GM12878 (cell line): ENCODE results near the gene PLAGL1. TPM values are rescaled to one million over a fixed set of nuclear protein-coding genes. Genes with fewer than 3 reads are reported as not detected.

Experiments used
- ATAC-seq: fragments of 200-7000 bp; cut with Tn5 transposase; 3 replicates; pipeline ENCODE4 v1.9.1; 2020; ENCODE audit warnings: mild to moderate bottlenecking, moderate library complexity
- BruUV-seq: library from RNA; stranded (reverse); fragments of 400-500 nt; replicated peaks from 2 replicates; lab custom pipeline; 2021; lab: Mats Ljungman, UMichigan
- CTCF ChIA-PET: fragments of 300-600 bp; sonication (Branson Sonifier 250); formaldehyde crosslinking; extraction: SDS; loops from one replicate; lab custom pipeline; 2021; ENCODE audit warnings: inconsistent platforms; lab: Yijun Ruan, JAX
- POLR2A ChIA-PET: fragments of 350-600 bp; formaldehyde crosslinking; extraction: SDS; loops from one replicate; lab custom pipeline; 2021; ENCODE audit warnings: inconsistent platforms; lab: Charles Lee
- RAD21 ChIA-PET: fragments of 300-600 bp; sonication (Branson Sonifier 250); formaldehyde crosslinking; loops from one replicate; lab custom pipeline; 2023; ENCODE audit warnings: antibody characterized with exemption; ENCODE audit not compliant: unreplicated experiment; lab: Charles Lee
- SMC1A ChIA-PET: fragments of 300-600 bp; sonication (Branson Sonifier 250); formaldehyde crosslinking; loops from one replicate; lab custom pipeline; 2023; ENCODE audit not compliant: unreplicated experiment, uncharacterized antibody; lab: Charles Lee
- DNase-seq: peaks from one replicate; pipeline ENCODE4 v3.0.0-alpha.2; 2011; ENCODE audit warnings: low read depth, low spot score
- FAIRE-seq: peaks from 3 replicates; lab custom pipeline; 2011; peaks lifted over from hg19 to GRCh38; lab: Jason Lieb, UNC
- H2AFZ ChIP-seq: 2 replicates; pipeline ENCODE4 v1.6.0; 2011; ENCODE audit warnings: low read depth, low read length, control low read depth; ENCODE audit not compliant: control insufficient read depth
- H3K27ac ChIP-seq: 2 replicates; pipeline ENCODE4 v1.5.1; 2011; ENCODE audit warnings: control low read depth; ENCODE audit not compliant: control insufficient read depth, insufficient read depth
- H3K27me3 ChIP-seq, 2 experiments: replicated peaks in 1 of 2; 2 replicates each; pipeline versions ENCODE4 v1.6.0 to v1.6.1; 2011; ENCODE audit warnings: low read length in 1 of 2; ENCODE audit not compliant: control insufficient read depth in 2 of 2, insufficient read depth in 2 of 2
- H3K36me3 ChIP-seq, 2 experiments: 2 replicates each; pipeline ENCODE4 v1.5.1; 2011; ENCODE audit warnings: low read length in 1 of 2; ENCODE audit not compliant: control insufficient read depth in 2 of 2, insufficient read depth in 2 of 2
- H3K4me1 ChIP-seq: 2 replicates; pipeline ENCODE4 v1.6.1; 2011; ENCODE audit warnings: mild to moderate bottlenecking, low read length, moderate library complexity, mixed read lengths; ENCODE audit not compliant: control insufficient read depth, insufficient read depth
- H3K4me2 ChIP-seq: 2 replicates; pipeline ENCODE4 v1.6.0; 2011; ENCODE audit warnings: control low read depth; ENCODE audit not compliant: control insufficient read depth, insufficient read depth
- H3K4me3 ChIP-seq: fragments of 200-600 bp; sonication (generic); 2 replicates; pipeline ENCODE4 v1.5.1; 2016
- H3K79me2 ChIP-seq: 2 replicates; pipeline ENCODE4 v1.6.0; 2011; ENCODE audit warnings: low read length; ENCODE audit not compliant: control insufficient read depth, insufficient read depth
- H3K9ac ChIP-seq: 2 replicates; pipeline ENCODE4 v1.8.0; 2011; ENCODE audit warnings: low read length, control low read depth, mixed read lengths; ENCODE audit not compliant: control insufficient read depth, insufficient read depth
- H3K9me3 ChIP-seq: replicated peaks from 3 replicates; pipeline ENCODE4 v1.5.1; 2011; ENCODE audit warnings: mild to moderate bottlenecking, low read length; ENCODE audit not compliant: control insufficient read depth, insufficient read depth
- H4K20me1 ChIP-seq: 2 replicates; pipeline ENCODE4 v1.6.0; 2011; ENCODE audit not compliant: control insufficient read depth, insufficient read depth
- BRCA1 ChIP-seq: IDR thresholded peaks from 2 replicates; pipeline ENCODE4 v1.6.1; 2011; ENCODE audit warnings: low read depth, low read length, improper control_type of control experiment
- CBX3 ChIP-seq: fragments of 200-600 bp; sonication (generic); IDR thresholded peaks from 2 replicates; pipeline ENCODE4 v1.6.1; 2016; ENCODE audit warnings: low read depth, borderline replicate concordance
- CHD2 ChIP-seq: IDR thresholded peaks from 2 replicates; pipeline ENCODE4 v1.6.1; 2011; ENCODE audit warnings: low read depth, low read length, improper control_type of control experiment, borderline replicate concordance
- STAT3 ChIP-seq: IDR thresholded peaks from 2 replicates; pipeline ENCODE4 v1.6.1; 2011; ENCODE audit warnings: low read depth, low read length, improper control_type of control experiment
- WGBS: methylation state at CpG from one replicate; pipeline ENCODE4 v1.1.6; 2016; ENCODE audit warnings: low lambda C conversion rate; ENCODE audit not compliant: insufficient replicate concordance, insufficient coverage; ENCODE audit errors: missing lambda C conversion rate; 5-methylcytosine and 5-hydroxymethylcytosine counted together
- in situ Hi-C: fragments of 300-500 bp; cut with MboI; formaldehyde crosslinking; loops from 9 replicates; pipeline ENCODE4 v1.14.3; 2018; ENCODE audit warnings: mixed read lengths
- intact Hi-C: fragments of 100-400 bp; cut with micrococcal nuclease; formaldehyde crosslinking; loops from one replicate; pipeline ENCODE4 v1.14.2; 2022; ENCODE audit not compliant: unreplicated experiment
- polyA plus RNA-seq, 11 experiments: library from polyadenylated mRNA; depleted of rRNA in 4 of 11; unstranded in 6 of 11; stranded (reverse) in 5 of 11; fragments of >200 nt; fragmentation: Nextera tagmentation in 4 of 11; fragmentation: Illumina TruSeq in 1 of 11; extraction: Ambion mirVana in 4 of 11; extraction: Trizol in 1 of 11; gene quantifications; 1 replicate in 1 of 11; 2 replicates in 10 of 11; pipeline versions ENCODE4 v1.2.1 to v1.2.3, GENCODE V29; 2011 to 2016; ENCODE audit warnings: inconsistent platforms in 2 of 11, missing spikeins in 2 of 11, low read depth in 1 of 11
- total RNA-seq, 4 experiments: library from RNA; depleted of rRNA in 3 of 4; stranded (reverse); fragments of >200 nt in 3 of 4; fragmentation: Illumina TruSeq in 1 of 4; extraction: Trizol in 1 of 4; gene quantifications; 2 replicates each; pipeline versions ENCODE4 v1.2.1 to v1.2.3, GENCODE V29; 2013 to 2021
- TF ChIP-seq, protein P1 (sequence below): IDR thresholded peaks from 2 replicates; pipeline ENCODE4 v1.6.1; 2011; ENCODE audit warnings: low read depth, mild to moderate bottlenecking, low read length, moderate library complexity, borderline replicate concordance; ENCODE audit errors: extremely low read depth

PLAGL1 gene
- total and polyA plus RNA-seq, 10 of the 15 experiments (the other 5 are each of a cell fraction or from before 2014, with no cell fraction given) = 2.6 to 19.1 (median 5.7) TPM

DNA sequence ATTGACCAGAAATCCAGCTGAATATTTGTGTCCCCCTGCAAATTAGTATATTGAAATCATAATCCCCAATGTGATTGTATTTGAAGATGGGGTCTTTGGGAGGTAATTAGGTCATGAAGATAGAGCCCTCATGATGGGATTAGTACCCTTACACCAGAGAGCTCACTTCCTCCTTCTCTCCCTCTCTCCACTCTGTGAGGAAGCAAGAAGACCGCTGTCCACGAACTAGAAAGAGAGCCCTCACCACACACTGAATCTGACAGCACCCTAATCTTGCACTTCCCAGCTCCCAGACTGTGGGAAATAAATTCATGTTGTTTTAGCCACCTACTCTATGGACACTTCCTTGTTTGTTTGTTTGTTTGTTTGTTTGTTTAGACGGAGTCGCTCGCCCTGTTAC is 11.9 kb upstream of the PLAGL1 start:
- ChIA-PET SMC1A (interaction anchor here (0.8 to 1.3 kb wide), 4 partner anchors 61 to 80 kb away, joined by 3 to 4 read pairs (median 3); no protein-coding TSS in a partner anchor), POLR2A (no interaction called here), CTCF (interaction anchor here (0.5 to 1.9 kb wide), 5 partner anchors 68 to 833 kb away, joined by 3 to 5 read pairs (median 4); no protein-coding TSS in a partner anchor), RAD21 (interaction anchor here (0.6 to 1.1 kb wide), 2 partner anchors 62 to 68 kb away, joined by 3 to 4 read pairs; no protein-coding TSS in a partner anchor)
- ATAC-seq = no peak
- in situ Hi-C loops = loop anchor here (25.0 kb wide), 1 partner anchor 1533 kb away; no protein-coding TSS in a partner anchor
- DNase-seq = no peak
- FAIRE-seq = peak; percentile 44
- intact Hi-C loops = loop anchor here (5.0 kb wide), 1 partner anchor 67 kb away; no protein-coding TSS in a partner anchor
- H3K27me3 ChIP-seq = no peaks in the 10 kb centered on the region
- BruUV-seq = no TSS peak
- WGBS = 100% methylated on average over 3 of the region's 5 CpGs
- H4K20me1 ChIP-seq = no peaks in the 10 kb centered on the region
- no peaks in the 10 kb centered on the region for H3K36me3 ChIP-seq
- TF ChIP-seq CBX3 = no peak
- no peak for TF ChIP-seq BRCA1
- TF ChIP-seq, protein P1, sequence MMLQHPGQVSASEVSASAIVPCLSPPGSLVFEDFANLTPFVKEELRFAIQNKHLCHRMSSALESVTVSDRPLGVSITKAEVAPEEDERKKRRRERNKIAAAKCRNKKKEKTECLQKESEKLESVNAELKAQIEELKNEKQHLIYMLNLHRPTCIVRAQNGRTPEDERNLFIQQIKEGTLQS = no peak
- TF ChIP-seq CHD2 = no peak
- no peak for TF ChIP-seq STAT3
- no peaks in the 10 kb centered on the region for H3K4me1 ChIP-seq
- H3K4me3 ChIP-seq = no peak overlapping the region
- no peak overlapping the region for H3K9ac ChIP-seq
- H3K4me2 ChIP-seq = no peak overlapping the region
- no peaks in the 10 kb centered on the region for H3K9me3 ChIP-seq
- H3K27ac ChIP-seq = no peak overlapping the region
- no peaks in the 10 kb centered on the region for H3K79me2 ChIP-seq
- H2AFZ ChIP-seq = no peak overlapping the region
